GM12873 (cell line): ENCODE results near the gene PRKAR2B.

Experiments used
- CTCF ChIP-seq: IDR thresholded peaks from 2 replicates; pipeline ENCODE4 v1.5.1; 2012; ENCODE audit warnings: low read depth, mild to moderate bottlenecking, moderate library complexity, low read length, control low read depth; ENCODE audit not compliant: insufficient read depth; ENCODE audit errors: missing control alignments

The PRKAR2B gene

DNA sequence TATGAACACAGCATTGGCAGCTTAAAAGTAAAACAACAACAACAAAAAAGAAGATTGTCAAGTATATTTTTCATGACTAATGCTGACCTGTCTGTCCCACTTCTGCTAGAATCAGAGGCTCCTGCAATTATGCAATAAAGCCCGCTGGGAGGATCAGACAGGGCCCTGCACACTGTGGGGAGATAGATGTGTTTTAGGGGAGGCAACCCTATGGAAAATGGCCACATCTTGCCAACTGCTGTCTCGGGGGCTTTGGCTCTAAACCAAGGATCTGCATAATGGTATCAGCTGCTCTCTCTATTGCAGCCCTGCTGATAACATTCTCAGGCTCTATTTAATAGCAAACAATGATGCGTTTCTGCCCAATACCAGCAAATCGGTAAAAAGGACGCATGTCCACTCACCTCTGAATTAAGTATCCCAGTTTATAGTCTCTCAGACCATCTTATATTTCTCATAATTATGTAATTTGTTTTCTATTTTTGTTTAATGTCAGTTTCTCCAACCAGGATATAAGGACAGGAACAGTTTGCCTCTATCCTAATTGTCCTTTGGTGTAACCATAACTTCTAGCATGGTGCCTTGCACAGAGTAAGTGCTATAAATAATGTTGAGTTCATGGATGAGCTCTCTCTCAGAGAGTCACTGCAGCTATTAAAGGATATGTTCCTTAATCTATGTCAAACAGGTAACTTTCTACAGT is 15.3 kb upstream of the PRKAR2B start:
- no peak for TF ChIP-seq CTCF

GRCh38 chr7:107029764-107030286 is 14.7 kb upstream of the PRKAR2B start:
- TF ChIP-seq CTCF = no peak

DNA sequence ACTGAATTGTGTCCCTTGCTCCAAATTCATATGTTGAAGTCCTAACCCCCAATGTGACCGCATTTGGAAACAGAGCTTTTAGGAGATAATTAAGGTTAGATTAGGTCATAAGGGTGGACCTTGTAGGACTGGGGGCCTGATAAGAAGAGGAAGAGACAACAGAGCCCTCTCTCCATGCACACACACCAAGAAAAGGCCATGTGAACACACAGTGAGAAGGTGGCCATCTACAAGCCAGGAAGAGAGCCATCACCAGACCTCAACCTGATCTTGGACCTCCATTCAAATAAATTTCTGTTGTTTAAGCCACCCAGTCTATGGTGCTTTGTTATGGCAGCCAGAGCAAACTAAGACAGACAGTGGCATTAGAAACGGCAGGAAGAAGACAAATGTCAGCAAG is 12.5 kb upstream of the PRKAR2B start:
- TF ChIP-seq CTCF = no peak

DNA sequence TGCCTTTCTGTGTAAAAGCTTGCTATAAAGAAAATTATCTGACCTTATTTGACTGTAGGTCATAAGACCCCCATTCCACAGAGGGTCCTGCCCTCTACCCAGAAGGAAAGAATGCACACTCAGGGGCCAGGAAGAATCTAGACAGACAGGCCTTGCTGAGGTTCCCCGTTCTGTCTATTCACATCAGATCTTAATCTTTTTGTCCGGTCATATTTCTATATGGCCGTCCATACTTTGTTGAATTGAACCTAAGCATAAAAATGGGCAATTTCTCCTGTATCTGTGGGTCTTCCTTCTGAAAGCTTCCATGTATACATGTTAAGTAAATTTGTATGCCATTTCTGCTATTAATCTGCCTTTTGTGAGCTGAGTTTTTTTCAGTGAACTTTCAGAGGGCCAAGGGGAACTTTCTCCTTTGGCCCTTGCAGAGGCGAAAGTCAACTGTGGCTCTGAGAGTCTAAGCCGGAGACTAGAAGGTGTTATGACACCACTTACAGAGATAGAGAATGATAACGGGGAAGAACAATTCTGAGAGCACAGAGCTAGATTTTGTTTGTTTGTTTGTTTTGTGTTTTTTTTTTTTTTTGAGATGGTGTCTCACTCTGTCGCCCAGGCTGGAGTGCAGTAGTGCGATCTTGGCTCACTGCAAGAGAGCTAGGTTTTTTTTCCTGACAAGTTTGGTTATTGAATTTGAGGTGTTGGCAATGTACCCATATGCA is 11.6 kb upstream of the PRKAR2B start:
- no peak for TF ChIP-seq CTCF

- TF ChIP-seq CTCF = no peak
Observed at GRCh38 chr7:107034553-107034952, 10.0 kb upstream of the PRKAR2B start.

GRCh38 chr7:107035446-107035845 is 9.1 kb upstream of the PRKAR2B start:
- no peak for TF ChIP-seq CTCF

DNA sequence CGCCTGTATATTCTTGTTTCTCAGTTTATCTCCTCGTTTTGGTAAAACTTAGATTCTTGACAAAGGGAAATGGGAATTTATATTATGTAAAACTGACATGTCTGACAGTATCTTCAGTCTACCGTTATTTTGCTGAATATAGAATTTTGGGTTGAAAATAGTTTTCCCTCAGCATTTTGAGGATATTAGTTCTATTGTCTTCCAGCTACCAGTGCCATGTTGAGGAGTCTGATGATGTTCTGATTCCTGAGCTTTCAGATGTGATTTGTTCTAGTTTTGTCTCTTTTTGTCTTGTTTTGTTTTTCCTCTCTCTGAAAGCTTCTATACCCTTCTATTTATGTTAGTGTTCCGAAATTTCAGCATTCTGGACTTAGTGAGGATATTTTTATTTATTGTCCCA is 8.0 kb upstream of the PRKAR2B start:
- TF ChIP-seq CTCF = no peak
